ENCODE measurements around the gene LGR4.
A peak's percentile ranks its signal among the peaks of the same experiment; 100 is the strongest.

The LGR4 gene

DNA sequence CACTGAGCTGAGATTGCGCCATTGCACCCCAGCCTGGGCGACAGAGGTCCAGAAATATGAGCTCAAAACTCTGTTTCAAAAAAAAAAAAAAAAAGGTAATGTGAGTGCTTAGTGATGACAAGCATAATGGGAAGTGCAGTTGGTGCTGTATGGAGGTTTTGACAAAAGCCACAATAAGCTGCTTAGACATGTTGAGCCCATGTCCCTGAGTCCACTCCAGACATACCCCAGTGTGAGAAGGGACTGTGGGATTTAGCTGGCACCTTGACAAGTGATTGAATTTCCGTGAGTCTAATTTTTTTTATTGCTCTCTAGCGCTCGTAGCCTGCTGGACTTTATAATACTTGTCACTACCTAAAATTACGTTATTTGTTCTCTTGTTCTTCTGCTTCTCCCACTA is 15.1 kb upstream of the LGR4 start (continued):
- TF ChIP-seq, protein P1, sequence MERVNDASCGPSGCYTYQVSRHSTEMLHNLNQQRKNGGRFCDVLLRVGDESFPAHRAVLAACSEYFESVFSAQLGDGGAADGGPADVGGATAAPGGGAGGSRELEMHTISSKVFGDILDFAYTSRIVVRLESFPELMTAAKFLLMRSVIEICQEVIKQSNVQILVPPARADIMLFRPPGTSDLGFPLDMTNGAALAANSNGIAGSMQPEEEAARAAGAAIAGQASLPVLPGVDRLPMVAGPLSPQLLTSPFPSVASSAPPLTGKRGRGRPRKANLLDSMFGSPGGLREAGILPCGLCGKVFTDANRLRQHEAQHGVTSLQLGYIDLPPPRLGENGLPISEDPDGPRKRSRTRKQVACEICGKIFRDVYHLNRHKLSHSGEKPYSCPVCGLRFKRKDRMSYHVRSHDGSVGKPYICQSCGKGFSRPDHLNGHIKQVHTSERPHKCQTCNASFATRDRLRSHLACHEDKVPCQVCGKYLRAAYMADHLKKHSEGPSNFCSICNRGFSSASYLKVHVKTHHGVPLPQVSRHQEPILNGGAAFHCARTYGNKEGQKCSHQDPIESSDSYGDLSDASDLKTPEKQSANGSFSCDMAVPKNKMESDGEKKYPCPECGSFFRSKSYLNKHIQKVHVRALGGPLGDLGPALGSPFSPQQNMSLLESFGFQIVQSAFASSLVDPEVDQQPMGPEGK (tag by site-specific recombination; IDR thresholded peaks at IDR 0.05) = no peak
- TF ChIP-seq, protein P2, sequence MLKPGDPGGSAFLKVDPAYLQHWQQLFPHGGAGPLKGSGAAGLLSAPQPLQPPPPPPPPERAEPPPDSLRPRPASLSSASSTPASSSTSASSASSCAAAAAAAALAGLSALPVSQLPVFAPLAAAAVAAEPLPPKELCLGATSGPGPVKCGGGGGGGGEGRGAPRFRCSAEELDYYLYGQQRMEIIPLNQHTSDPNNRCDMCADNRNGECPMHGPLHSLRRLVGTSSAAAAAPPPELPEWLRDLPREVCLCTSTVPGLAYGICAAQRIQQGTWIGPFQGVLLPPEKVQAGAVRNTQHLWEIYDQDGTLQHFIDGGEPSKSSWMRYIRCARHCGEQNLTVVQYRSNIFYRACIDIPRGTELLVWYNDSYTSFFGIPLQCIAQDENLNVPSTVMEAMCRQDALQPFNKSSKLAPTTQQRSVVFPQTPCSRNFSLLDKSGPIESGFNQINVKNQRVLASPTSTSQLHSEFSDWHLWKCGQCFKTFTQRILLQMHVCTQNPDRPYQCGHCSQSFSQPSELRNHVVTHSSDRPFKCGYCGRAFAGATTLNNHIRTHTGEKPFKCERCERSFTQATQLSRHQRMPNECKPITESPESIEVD (tag by site-specific recombination; IDR thresholded peaks at IDR 0.05) = no peak
- TF ChIP-seq ZNF335 (tag by site-specific recombination; conservative IDR thresholded peaks at IDR 0.05) (no peak), KLF10 (tag by site-specific recombination; IDR thresholded peaks at IDR 0.05) (no peak), ZNF514 (tag by site-specific recombination; IDR thresholded peaks at IDR 0.05) (no peak), ZNF544 (tag by site-specific recombination; IDR thresholded peaks at IDR 0.05) (no peak), ZNF366 (tag by site-specific recombination; conservative IDR thresholded peaks at IDR 0.05) (no peak), REPIN1 (tag by site-specific recombination; IDR thresholded peaks at IDR 0.05; ENCODE audit: low read depth) (no peak), ZNF677 (tag by site-specific recombination; IDR thresholded peaks at IDR 0.05) (no peak), ZNF664 (tag by site-specific recombination; IDR thresholded peaks at IDR 0.05) (no peak)
- TF ChIP-seq, protein P3, sequence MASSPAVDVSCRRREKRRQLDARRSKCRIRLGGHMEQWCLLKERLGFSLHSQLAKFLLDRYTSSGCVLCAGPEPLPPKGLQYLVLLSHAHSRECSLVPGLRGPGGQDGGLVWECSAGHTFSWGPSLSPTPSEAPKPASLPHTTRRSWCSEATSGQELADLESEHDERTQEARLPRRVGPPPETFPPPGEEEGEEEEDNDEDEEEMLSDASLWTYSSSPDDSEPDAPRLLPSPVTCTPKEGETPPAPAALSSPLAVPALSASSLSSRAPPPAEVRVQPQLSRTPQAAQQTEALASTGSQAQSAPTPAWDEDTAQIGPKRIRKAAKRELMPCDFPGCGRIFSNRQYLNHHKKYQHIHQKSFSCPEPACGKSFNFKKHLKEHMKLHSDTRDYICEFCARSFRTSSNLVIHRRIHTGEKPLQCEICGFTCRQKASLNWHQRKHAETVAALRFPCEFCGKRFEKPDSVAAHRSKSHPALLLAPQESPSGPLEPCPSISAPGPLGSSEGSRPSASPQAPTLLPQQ (tag by site-specific recombination; IDR thresholded peaks at IDR 0.05) = no peak

DNA sequence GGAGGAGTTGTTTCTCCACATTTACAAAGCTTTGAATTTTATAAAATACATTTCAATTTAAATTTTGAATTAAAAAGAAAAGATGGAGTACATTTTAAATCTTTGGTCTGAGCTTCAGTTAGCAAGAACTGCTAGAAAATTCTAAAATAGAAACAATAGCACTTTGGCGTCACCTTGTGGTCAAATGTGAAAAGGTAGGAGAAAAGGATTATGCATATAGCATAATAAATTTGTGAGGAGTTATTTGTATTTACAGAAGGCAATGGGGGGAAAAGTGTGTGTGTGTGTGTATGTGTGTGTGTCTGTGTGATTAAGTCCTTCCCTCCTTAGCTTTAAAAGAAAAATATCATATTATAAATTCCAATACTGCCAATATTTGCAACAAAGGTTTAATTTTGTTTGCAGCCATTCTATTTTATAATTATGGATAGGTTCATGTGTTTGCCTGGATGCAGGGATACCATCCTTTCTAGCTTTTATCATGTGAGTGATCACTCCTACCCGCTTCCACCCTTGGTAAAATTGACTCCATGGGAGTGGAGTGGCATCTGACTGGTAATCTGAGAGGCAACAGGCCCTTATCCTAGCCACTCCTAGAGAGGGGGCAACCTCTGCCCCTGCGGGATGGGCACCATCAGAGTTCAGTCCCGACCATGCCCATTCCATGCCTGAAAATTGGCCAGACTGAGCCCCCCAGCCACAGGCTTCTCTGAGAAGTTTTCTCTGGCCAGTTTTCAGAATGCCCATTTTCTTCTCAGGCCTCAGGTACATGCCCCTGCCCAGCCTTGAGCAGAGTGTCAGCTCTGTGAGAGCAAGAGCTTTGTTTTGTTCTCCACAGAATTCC is 13.6 kb upstream of the LGR4 start:
- CTCF ChIA-PET = interaction anchor here (0.6 to 6.4 kb wide), 70 partner anchors 8 to 1176 kb away, joined by 3 to 134 read pairs (median 4); partner anchors contain the start of gene LGR4
- 0 out of 2 replicates have a peak, but pooled peaks have one; percentile 18 for TF ChIP-seq WT1 (tag by site-specific recombination; IDR thresholded peaks at IDR 0.05)
- no peak for TF ChIP-seq SP2 (tag by site-specific recombination; IDR thresholded peaks at IDR 0.05)
- TF ChIP-seq ZNF660 (tag by site-specific recombination; IDR thresholded peaks at IDR 0.05) = 0 out of 2 replicates have a peak, but pooled peaks have one; percentile 33
- TF ChIP-seq, protein P4, sequence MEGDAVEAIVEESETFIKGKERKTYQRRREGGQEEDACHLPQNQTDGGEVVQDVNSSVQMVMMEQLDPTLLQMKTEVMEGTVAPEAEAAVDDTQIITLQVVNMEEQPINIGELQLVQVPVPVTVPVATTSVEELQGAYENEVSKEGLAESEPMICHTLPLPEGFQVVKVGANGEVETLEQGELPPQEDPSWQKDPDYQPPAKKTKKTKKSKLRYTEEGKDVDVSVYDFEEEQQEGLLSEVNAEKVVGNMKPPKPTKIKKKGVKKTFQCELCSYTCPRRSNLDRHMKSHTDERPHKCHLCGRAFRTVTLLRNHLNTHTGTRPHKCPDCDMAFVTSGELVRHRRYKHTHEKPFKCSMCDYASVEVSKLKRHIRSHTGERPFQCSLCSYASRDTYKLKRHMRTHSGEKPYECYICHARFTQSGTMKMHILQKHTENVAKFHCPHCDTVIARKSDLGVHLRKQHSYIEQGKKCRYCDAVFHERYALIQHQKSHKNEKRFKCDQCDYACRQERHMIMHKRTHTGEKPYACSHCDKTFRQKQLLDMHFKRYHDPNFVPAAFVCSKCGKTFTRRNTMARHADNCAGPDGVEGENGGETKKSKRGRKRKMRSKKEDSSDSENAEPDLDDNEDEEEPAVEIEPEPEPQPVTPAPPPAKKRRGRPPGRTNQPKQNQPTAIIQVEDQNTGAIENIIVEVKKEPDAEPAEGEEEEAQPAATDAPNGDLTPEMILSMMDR (tag by site-specific recombination; IDR thresholded peaks at IDR 0.05) = peak; percentile 55
- TF ChIP-seq ZNF654 (tag by site-specific recombination; IDR thresholded peaks at IDR 0.05; ENCODE audit: low read depth) = peak; percentile 96
- TF ChIP-seq ZNF146 (tag by site-specific recombination; IDR thresholded peaks at IDR 0.05) = no peak
- no peak for TF ChIP-seq ZFP69B (tag by site-specific recombination; IDR thresholded peaks at IDR 0.05)
- TF ChIP-seq, protein P5, sequence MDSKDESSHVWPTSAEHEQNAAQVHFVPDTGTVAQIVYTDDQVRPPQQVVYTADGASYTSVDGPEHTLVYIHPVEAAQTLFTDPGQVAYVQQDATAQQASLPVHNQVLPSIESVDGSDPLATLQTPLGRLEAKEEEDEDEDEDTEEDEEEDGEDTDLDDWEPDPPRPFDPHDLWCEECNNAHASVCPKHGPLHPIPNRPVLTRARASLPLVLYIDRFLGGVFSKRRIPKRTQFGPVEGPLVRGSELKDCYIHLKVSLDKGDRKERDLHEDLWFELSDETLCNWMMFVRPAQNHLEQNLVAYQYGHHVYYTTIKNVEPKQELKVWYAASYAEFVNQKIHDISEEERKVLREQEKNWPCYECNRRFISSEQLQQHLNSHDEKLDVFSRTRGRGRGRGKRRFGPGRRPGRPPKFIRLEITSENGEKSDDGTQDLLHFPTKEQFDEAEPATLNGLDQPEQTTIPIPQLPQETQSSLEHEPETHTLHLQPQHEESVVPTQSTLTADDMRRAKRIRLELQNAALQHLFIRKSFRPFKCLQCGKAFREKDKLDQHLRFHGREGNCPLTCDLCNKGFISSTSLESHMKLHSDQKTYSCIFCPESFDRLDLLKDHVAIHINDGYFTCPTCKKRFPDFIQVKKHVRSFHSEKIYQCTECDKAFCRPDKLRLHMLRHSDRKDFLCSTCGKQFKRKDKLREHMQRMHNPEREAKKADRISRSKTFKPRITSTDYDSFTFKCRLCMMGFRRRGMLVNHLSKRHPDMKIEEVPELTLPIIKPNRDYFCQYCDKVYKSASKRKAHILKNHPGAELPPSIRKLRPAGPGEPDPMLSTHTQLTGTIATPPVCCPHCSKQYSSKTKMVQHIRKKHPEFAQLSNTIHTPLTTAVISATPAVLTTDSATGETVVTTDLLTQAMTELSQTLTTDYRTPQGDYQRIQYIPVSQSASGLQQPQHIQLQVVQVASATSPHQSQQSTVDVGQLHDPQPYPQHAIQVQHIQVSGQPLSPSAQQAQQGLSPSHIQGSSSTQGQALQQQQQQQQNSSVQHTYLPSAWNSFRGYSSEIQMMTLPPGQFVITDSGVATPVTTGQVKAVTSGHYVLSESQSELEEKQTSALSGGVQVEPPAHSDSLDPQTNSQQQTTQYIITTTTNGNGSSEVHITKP (tag by site-specific recombination; IDR thresholded peaks at IDR 0.05) = 0 out of 2 replicates have a peak, but pooled peaks have one; percentile 21
- no peak for TF ChIP-seq ZNF677 (tag by site-specific recombination; IDR thresholded peaks at IDR 0.05)
- TF ChIP-seq, protein P6, sequence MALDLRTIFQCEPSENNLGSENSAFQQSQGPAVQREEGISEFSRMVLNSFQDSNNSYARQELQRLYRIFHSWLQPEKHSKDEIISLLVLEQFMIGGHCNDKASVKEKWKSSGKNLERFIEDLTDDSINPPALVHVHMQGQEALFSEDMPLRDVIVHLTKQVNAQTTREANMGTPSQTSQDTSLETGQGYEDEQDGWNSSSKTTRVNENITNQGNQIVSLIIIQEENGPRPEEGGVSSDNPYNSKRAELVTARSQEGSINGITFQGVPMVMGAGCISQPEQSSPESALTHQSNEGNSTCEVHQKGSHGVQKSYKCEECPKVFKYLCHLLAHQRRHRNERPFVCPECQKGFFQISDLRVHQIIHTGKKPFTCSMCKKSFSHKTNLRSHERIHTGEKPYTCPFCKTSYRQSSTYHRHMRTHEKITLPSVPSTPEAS (tag by site-specific recombination; IDR thresholded peaks at IDR 0.05) = peak; percentile 67
- TF ChIP-seq FEZF1 (tag by site-specific recombination; IDR thresholded peaks at IDR 0.05) = no peak
- Histone ChIP-seq H3K36me3 (ENCODE audit: control insufficient read depth in 2 of 2, insufficient read depth in 1 of 2, low read length in 2 of 2) (peaks cover 0 to 18% of the 10 kb centered on the region in 2 experiments; a peak in 1 of 3 replicates), H3K27ac (ENCODE audit: extremely low read depth, low read depth, low read length) (no peak overlapping the region), H3K4me1 (ENCODE audit: control insufficient read depth, insufficient read depth, low read length) (no peaks in the 10 kb centered on the region), H3K4me3 (ENCODE audit: low read depth, low read length) (no peak overlapping the region), H3K9me3 (ENCODE audit: control insufficient read depth, insufficient read depth, low read depth, low read length) (no peaks in the 10 kb centered on the region)
- POLR2A ChIA-PET = interaction anchor here (0.7 to 1.1 kb wide), 2 partner anchors 301 to 302 kb away, joined by 3 to 4 read pairs; no protein-coding TSS in a partner anchor
